Activated T-cell treated with anti-CD3 and anti-CD28 coated beads, Interleukin-2, amount 50 U/mL, for 72 hours (primary cell): ENCODE results near the gene TMEM131. TPM values are rescaled to one million over a fixed set of nuclear protein-coding genes. Genes with fewer than 3 reads are reported as not detected.

Source experiments
- ATAC-seq, 2 donors: fragments of 150-1000 bp; cut with Tn5 transposase; replicated peaks in 1 of 2; 2 replicates each; pipeline ENCODE4 v1.10.0; 2021; ENCODE audit warnings: moderate library complexity in 2 of 2, mild to moderate bottlenecking in 1 of 2
- DNase-seq, 2 donors: peaks; one replicate each; pipeline ENCODE4 v3.0.0; 2021 to 2022; ENCODE audit warnings: mixed read lengths in 1 of 2
- H3K27ac Mint-ChIP-seq: one replicate; pipeline ENCODE4 v1.8.0; 2022; ENCODE audit warnings: mild to moderate bottlenecking, moderate library complexity, mixed read lengths
- H3K27me3 Mint-ChIP-seq: one replicate; pipeline ENCODE4 v1.8.0; 2022; ENCODE audit warnings: low read depth, mixed read lengths
- H3K36me3 Mint-ChIP-seq, 2 donors: one replicate each; pipeline ENCODE4 v1.8.0; 2022; ENCODE audit warnings: mixed read lengths in 2 of 2, mild to moderate bottlenecking in 1 of 2; ENCODE audit not compliant: insufficient read depth in 2 of 2
- H3K4me1 Mint-ChIP-seq: one replicate; pipeline ENCODE4 v1.8.0; 2022; ENCODE audit warnings: low read depth, mixed read lengths
- H3K4me3 Mint-ChIP-seq, 2 donors: one replicate each; pipeline ENCODE4 v1.8.0; 2022; ENCODE audit warnings: mild to moderate bottlenecking in 2 of 2, mixed read lengths in 2 of 2, moderate library complexity in 2 of 2
- H3K9me3 Mint-ChIP-seq, 2 donors: one replicate each; pipeline ENCODE4 v1.8.0; 2022; ENCODE audit warnings: mixed read lengths in 2 of 2
- total RNA-seq, 2 donors: library from RNA; stranded (reverse); gene quantifications; one replicate each; pipeline ENCODE4 v1.2.3, GENCODE V29; 2022

TMEM131 gene
- total RNA-seq, 2 donors from 2014 or later: 40.3 to 40.5 TPM

DNA sequence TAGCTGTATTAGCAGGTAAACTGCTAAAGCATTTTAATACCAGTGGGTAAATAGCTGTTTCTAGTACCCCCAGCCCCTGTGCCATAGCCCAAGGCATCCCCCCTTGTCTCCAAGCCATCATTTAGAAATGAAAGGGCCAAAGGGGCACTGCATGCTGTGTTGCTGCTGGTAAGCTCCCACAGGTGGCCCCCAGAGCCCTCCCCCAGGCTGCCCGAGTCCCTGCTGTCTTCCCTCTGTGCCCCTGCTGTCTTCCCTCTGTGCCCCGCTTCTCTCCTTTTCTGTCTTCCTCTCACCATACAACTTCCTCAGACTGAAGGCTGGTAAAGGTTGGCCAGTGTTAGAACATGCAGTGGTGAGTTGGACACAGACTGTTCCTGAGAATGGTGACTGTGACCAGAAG is 240.3 kb downstream of the TMEM131 start:
- Mint-ChIP-seq H3K4me3 (no peak overlapping the region), H3K36me3 (peaks cover 3 to 8% of the 10 kb centered on the region in 2 donors), H3K27ac (no peak overlapping the region), H3K9me3 (no peaks in the 10 kb centered on the region), H3K27me3 (no peaks in the 10 kb centered on the region), H3K4me1 (peaks cover 3% of the 10 kb centered on the region)
- no peak for DNase-seq
- ATAC-seq: no peak

DNA sequence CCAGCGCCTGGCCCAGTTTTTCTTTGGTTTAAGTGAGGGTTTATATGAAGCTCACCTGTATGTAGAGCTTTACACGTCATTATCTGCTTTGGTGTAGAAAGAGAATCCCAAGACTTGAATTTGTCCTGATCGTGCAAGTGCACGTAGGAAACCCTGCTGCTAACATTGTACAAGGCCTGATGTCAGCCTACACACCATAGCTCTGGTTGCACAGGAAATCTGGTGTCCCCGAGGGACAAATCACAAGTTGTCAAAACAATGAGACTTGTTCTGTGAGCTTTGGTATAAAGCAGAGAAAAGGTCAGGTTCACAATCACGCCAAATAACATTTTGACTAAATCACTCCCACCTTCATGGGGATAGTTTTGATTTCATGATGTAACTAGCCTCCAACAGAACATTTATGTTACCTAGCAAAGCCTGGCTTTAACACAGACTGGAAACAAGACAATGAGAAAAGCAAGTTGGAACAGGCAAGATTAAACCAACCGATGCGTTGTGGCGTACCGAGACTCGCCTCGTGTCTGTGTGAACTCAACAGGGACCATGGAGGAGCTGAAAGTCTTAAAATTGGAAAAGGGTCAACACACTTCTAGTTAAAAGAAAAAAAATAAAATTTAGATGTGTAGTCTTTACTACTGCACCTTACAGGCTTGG is 240.9 kb downstream of the TMEM131 start:
- DNase-seq: no peak
- no peaks in the 10 kb centered on the region for H3K27me3 Mint-ChIP-seq
- no peak overlapping the region for H3K4me3 Mint-ChIP-seq
- H3K27ac Mint-ChIP-seq: no peak overlapping the region
- ATAC-seq: no peak
- H3K36me3 Mint-ChIP-seq: peaks cover 3 to 8% of the 10 kb centered on the region in 2 donors
- no peaks in the 10 kb centered on the region for H3K4me1 Mint-ChIP-seq
- H3K9me3 Mint-ChIP-seq: no peaks in the 10 kb centered on the region

DNA sequence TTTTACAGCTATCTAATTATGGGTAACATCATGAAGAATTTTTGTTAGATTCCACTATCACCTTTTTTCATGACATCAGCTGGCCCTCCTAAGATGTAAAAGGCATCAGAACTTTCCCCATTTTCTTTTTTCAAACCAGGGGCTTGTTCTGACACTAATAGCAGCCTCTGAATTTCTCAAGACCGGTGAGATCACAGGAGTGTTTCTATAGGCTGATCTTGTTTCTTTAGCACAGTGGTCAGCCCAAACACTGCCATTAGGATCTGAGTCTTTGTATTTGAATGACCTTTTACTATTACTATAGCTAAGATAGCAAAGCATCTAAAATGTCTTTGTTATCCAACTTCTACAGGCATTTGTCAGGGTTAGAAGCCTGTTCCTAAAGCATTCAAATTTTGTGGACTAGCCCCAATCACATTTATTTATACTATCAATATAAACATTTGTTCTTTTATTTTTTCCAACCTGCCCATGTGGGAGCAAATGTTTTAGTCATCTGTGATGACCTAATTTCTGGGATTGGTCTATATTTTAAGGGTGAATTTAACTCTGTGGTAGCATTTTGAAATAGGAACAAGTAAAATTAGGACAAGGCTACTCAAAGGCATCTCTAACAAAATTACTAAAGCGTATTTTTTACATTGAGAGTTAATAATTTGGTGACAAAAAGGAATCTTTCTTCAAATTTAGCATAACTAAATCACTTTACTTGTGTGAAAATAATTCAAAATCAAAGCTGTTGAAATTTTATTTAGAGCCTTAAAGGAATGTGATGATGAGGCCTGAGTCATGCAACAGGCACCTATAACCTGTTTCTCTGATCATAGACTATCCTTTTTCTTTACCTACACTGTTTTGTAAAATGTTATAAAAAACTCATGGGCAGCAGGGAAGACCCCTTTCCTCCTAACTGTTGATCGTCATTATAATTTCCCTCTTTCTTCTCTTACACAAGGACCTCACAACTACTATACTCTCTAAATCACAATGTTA is 243.1 kb downstream of the TMEM131 start:
- Mint-ChIP-seq H3K4me1 (peaks cover 13% of the 10 kb centered on the region), H3K36me3 (peaks cover 0 to 3% of the 10 kb centered on the region in 2 donors), H3K27me3 (no peaks in the 10 kb centered on the region), H3K27ac (no peak overlapping the region), H3K4me3 (no peak overlapping the region), H3K9me3 (no peaks in the 10 kb centered on the region)
- DNase-seq: no peak
- no peak for ATAC-seq

- no peak overlapping the region for H3K4me3 Mint-ChIP-seq
- peaks cover 21% of the 10 kb centered on the region for H3K4me1 Mint-ChIP-seq
- ATAC-seq (no peak), DNase-seq (no peak)
- no peaks in the 10 kb centered on the region for H3K36me3 Mint-ChIP-seq
- no peaks in the 10 kb centered on the region for H3K27me3 Mint-ChIP-seq
- no peak overlapping the region for H3K27ac Mint-ChIP-seq
- H3K9me3 Mint-ChIP-seq: no peaks in the 10 kb centered on the region
Measured at GRCh38 chr2:97751752-97752151, 244.0 kb downstream of the TMEM131 start.

DNA sequence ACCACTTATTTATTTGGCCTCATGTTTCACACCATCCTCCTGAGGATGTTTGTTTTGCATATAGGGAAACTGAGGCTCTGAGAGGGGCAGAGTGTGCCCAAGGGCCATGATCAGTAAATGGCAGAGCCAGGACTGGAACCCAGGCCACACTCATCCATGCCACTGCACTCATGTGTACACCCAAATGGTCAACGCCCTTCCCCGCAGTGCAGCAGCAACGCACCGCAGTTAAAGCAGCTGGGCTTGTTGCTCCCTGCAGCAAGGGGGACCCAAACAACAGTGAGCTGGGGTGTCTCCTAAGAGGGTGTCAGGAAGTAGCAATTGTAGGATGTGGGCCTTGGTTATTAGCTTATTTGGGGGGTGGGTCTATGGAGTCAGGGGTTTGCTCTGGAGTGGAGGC is 245.7 kb downstream of the TMEM131 start:
- Mint-ChIP-seq H3K27me3 (no peaks in the 10 kb centered on the region), H3K9me3 (no peaks in the 10 kb centered on the region), H3K36me3 (no peaks in the 10 kb centered on the region), H3K27ac (no peak overlapping the region), H3K4me1 (peaks cover 38% of the 10 kb centered on the region), H3K4me3 (no peak overlapping the region)
- ATAC-seq (no peak), DNase-seq (no peak)

DNA sequence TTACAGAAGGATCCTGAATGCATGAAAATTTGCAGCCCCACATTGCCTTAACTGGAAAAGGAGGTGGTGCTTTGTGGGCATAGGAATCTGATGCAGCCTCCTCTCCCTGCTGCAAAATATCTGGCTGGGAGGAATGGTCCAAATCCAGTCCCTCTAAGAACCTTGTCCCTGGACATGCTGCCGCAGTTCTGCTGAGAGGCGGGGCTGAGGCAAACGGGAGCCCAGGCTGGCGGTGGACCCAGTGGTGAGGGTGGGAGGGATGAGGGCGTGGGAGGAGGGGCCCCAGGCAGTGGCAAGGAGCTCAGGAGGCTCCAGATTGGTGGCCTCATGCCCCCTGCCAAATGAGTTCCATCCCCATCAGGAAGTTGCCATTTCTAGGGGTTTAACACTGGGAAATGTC is 246.2 kb downstream of the TMEM131 start:
- Mint-ChIP-seq H3K27ac (no peak overlapping the region), H3K27me3 (no peaks in the 10 kb centered on the region), H3K4me3 (no peak overlapping the region), H3K4me1 (peaks cover 43% of the 10 kb centered on the region), H3K36me3 (no peaks in the 10 kb centered on the region), H3K9me3 (no peaks in the 10 kb centered on the region)
- ATAC-seq (no peak), DNase-seq (no peak)

DNA sequence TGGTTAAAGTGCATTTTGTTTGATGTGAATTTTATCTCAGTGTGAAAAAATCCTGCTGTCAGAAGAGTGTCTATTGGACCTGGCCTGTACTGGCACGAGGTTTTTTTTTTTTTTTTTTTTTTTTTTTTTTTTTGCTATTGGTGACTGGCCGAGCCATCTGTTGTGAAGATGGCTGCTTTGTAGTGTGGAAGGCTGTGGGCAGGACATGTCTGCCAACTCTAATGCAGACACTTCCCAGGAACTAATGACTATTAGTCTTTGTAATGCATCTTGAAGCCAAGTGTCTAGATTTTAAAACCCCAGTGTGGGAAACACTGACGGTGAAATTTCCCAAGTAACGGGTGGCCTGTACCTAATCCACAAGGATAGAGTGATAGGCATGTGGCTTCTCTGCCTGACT is 248.0 kb downstream of the TMEM131 start:
- Mint-ChIP-seq H3K4me1 (peaks cover 61% of the 10 kb centered on the region), H3K27me3 (no peaks in the 10 kb centered on the region), H3K9me3 (no peaks in the 10 kb centered on the region), H3K27ac (no peak overlapping the region), H3K4me3 (no peak overlapping the region), H3K36me3 (peaks cover 4 to 13% of the 10 kb centered on the region in 2 donors)
- DNase-seq: no peak
- no peak for ATAC-seq

- DNase-seq: peak in 1 of 2 donors; percentile 17
- Mint-ChIP-seq H3K9me3 (no peaks in the 10 kb centered on the region), H3K27ac (no peak overlapping the region), H3K36me3 (peaks cover 4 to 13% of the 10 kb centered on the region in 2 donors), H3K4me1 (peaks cover 65% of the 10 kb centered on the region), H3K4me3 (no peak overlapping the region), H3K27me3 (no peaks in the 10 kb centered on the region)
- ATAC-seq: peak; percentile 26 to 32
Measured at GRCh38 chr2:97747285-97747684, 248.5 kb downstream of the TMEM131 start.

DNA sequence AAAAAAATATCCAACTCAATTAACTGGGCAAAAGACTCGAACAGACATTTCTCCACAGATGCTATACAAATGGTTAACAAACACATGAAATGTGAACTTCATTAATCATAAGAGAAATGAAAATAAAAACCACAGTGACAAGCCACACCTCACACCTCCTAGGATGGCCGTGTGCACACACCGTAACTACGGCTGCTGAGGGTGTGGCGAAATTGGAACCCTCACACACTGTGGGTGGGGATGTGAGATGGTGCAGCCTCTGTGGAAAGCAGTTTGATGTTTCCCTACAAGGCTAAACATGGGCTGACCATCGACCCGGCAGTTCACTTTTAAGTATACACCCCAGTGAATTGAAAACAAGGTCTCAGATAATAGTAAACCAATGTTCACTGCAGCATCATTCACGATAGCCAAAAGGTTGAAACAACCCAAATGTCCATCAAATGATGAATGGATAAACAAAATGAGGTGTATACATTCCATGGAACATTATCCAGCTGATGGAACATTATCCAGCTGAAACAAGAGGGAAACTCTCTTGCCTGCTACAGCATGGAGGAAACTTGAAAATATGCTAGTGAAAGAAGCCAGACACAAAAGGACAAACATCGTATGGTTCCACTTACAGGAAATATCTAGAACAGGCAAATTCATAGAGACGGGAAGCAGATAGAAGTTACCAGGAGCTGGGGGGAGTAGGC is 250.1 kb downstream of the TMEM131 start:
- peaks cover 79% of the 10 kb centered on the region for H3K4me1 Mint-ChIP-seq
- no peaks in the 10 kb centered on the region for H3K27me3 Mint-ChIP-seq
- peak overlapping the region; percentile 12 for H3K27ac Mint-ChIP-seq
- H3K9me3 Mint-ChIP-seq: no peaks in the 10 kb centered on the region
- peak; percentile 86 to 88 for ATAC-seq
- H3K4me3 Mint-ChIP-seq: peak overlapping the region; percentile 9 to 57
- peak; percentile 56 to 67 for DNase-seq
- H3K36me3 Mint-ChIP-seq: peaks cover 9 to 18% of the 10 kb centered on the region in 2 donors

DNA sequence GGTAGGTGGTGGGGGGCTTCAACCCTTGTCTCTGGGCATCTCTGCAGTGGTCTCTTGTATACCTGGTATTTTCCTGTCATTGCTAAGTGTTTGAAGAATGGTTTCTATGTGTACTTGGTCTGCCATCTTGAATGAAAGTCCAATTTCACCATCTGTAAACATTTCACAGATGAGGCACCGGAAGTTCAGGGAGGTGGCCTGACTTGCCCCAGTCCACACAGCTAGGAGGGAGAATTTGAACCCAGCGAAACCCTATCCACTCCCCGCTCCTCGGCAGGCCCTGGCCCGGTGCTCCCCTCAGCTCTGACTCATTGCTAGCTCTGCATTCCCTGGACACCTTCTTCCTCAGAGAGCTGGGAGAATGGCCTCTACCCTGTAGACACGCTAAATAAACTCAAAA is 251.8 kb downstream of the TMEM131 start:
- Mint-ChIP-seq H3K4me3 (no peak overlapping the region), H3K9me3 (no peaks in the 10 kb centered on the region), H3K36me3 (peaks cover 9 to 20% of the 10 kb centered on the region in 2 donors), H3K27ac (peak overlapping the region; percentile 14), H3K4me1 (peaks cover 80% of the 10 kb centered on the region), H3K27me3 (no peaks in the 10 kb centered on the region)
- ATAC-seq (no peak), DNase-seq (no peak)

GRCh38 chr2:97742381-97742847 is 253.3 kb downstream of the TMEM131 start:
- DNase-seq (peak; percentile 56 to 57), ATAC-seq (peak; percentile 64 to 68)
- Mint-ChIP-seq H3K9me3 (no peaks in the 10 kb centered on the region), H3K36me3 (peaks cover 12 to 27% of the 10 kb centered on the region in 2 donors), H3K27ac (peak overlapping the region; percentile 72), H3K4me1 (peaks cover 75% of the 10 kb centered on the region), H3K27me3 (no peaks in the 10 kb centered on the region), H3K4me3 (peak overlapping the region in 1 of 2 donors; percentile 56)

DNA sequence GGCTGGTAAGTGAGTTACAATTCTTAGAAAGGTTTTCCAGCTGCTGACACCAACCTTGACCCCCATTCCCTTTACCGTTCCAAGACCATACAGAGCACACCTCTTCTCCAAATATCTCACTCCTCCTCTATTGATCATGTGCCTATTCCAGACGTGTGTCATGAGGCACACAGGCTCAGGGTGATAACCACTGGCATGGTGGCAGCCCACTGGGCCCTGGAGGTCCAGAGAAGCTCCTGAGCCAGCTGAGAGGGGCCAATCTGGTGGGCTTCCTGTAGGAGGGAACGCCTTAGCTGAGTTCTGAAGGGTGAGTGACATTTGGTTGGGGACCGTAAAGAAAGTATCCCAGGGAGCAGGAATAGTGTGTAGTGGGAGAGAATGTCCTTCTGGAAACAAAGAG is 254.1 kb downstream of the TMEM131 start:
- no peak for DNase-seq
- Mint-ChIP-seq H3K4me1 (peaks cover 69% of the 10 kb centered on the region), H3K4me3 (peak overlapping the region; percentile 30 to 32), H3K27me3 (no peaks in the 10 kb centered on the region), H3K27ac (peak overlapping the region; percentile 16), H3K36me3 (peaks cover 12 to 31% of the 10 kb centered on the region in 2 donors), H3K9me3 (no peaks in the 10 kb centered on the region)
- ATAC-seq: no peak

DNA sequence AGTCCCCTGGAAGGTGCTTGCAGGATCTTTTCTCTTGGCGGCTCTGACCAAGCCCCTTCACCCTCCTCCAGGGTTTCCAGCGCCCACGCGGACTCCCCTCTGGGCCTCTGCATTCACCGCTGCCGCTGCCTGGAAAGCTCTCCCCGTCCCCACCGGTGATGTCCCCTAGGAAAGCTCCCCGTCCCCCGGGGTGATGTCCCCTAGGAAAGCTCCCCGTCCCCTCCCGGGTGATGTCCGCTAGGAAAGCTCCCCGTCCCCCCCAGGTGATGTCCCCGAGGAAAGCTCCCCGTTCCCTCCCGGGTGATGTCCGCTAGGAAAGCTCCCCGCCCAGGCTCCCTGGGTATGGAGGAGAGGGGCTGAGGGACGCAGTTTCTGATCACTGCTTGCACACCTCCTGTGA is 254.5 kb downstream of the TMEM131 start:
- ATAC-seq: no peak
- Mint-ChIP-seq H3K4me3 (no peak overlapping the region), H3K36me3 (peaks cover 13 to 32% of the 10 kb centered on the region in 2 donors), H3K27ac (peak overlapping the region; percentile 16), H3K4me1 (peaks cover 65% of the 10 kb centered on the region), H3K27me3 (no peaks in the 10 kb centered on the region), H3K9me3 (no peaks in the 10 kb centered on the region)
- DNase-seq: no peak
